HUES48 (cell line): ENCODE measurements around the gene ZFHX3.

Experiments used
- H3K27ac ChIP-seq: one replicate; pipeline ENCODE4 v1.7.0; 2013; ENCODE audit warnings: low read depth, low read length, inconsistent platforms
- H3K27me3 ChIP-seq: 2 replicates; pipeline ENCODE4 v1.6.1; 2013; ENCODE audit warnings: mild to moderate bottlenecking, low read length; ENCODE audit not compliant: control insufficient read depth, insufficient read depth
- H3K36me3 ChIP-seq: 2 replicates; pipeline ENCODE4 v1.6.1; 2013; ENCODE audit warnings: low read length; ENCODE audit not compliant: control insufficient read depth, insufficient read depth
- H3K4me1 ChIP-seq: 2 replicates; pipeline ENCODE4 v1.6.1; 2013; ENCODE audit warnings: mild to moderate bottlenecking, low read length; ENCODE audit not compliant: control insufficient read depth, insufficient read depth
- H3K4me3 ChIP-seq: 2 replicates; pipeline ENCODE4 v1.5.1; 2013; ENCODE audit warnings: mild to moderate bottlenecking, low read depth, low read length
- H3K9ac ChIP-seq: 2 replicates; pipeline ENCODE4 v1.6.1; 2013; ENCODE audit warnings: mild to moderate bottlenecking, low read depth, low read length, moderate library complexity
- H3K9me3 ChIP-seq: 2 replicates; pipeline ENCODE4 v1.6.1; 2013; ENCODE audit warnings: low read length; ENCODE audit not compliant: control insufficient read depth, insufficient read depth

ZFHX3 gene

GRCh38 chr16:72787514-72788268, 260.2 kb downstream of the ZFHX3 start:
- H3K9me3 ChIP-seq, result no peaks in the 10 kb centered on the region
- H3K36me3 ChIP-seq, result no peaks in the 10 kb centered on the region
- peaks cover 20% of the 10 kb centered on the region for H3K4me1 ChIP-seq
- H3K27ac ChIP-seq, result no peak overlapping the region
- H3K27me3 ChIP-seq, result peaks cover 8% of the 10 kb centered on the region; the same call in 1 of the 2 replicates
- H3K9ac ChIP-seq, result no peak overlapping the region
- peak overlapping the region; percentile 60 for H3K4me3 ChIP-seq

DNA sequence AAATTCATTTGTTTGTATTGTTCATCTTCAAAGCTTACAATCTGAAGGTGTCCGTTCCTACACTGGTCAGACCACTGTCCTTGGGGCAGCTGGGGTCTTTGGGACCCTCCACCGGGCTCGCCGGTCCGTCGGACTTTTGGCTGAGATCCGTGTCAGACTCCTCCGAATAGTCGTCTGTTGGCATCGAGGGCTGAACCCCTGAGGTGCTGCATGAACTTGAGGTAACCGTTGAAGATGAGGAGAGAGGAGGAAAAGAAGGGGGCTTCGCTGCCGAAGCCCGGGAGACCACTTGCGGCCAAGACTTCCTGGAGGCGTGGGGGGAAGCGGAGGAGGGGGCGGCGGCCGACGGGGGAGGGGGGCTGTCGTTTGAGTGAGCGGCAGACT, 260.8 kb downstream of the ZFHX3 start:
- H3K4me1 ChIP-seq, result peaks cover 20% of the 10 kb centered on the region
- no peak overlapping the region for H3K9ac ChIP-seq
- no peak overlapping the region for H3K27ac ChIP-seq
- H3K36me3 ChIP-seq, result no peaks in the 10 kb centered on the region
- H3K4me3 ChIP-seq, result peak overlapping the region; percentile 60
- H3K9me3 ChIP-seq, result no peaks in the 10 kb centered on the region
- peaks cover 8% of the 10 kb centered on the region; the same call in 1 of the 2 replicates for H3K27me3 ChIP-seq

DNA sequence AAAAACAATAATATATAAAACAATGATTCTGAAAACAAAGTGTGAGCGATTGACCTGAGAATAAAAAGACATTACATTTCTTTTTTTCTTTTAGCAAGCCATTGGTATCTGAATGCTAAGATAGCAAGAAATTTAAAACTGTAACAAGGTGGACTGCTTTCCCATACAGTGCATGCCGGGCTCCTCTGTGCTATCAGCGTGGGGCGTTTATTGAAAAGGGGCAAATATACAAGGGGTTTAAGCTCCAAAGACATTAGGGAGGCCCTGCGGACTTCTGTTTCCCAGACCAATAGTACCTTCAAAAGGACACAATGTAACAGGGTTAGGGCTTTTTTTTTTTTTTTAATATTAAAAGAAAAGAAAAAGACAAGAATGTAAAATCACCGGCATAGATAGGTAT, 261.3 kb downstream of the ZFHX3 start:
- H3K4me3 ChIP-seq, result peak overlapping the region; percentile 60
- no peak overlapping the region for H3K9ac ChIP-seq
- peaks cover 8% of the 10 kb centered on the region; the same call in 1 of the 2 replicates for H3K27me3 ChIP-seq
- no peaks in the 10 kb centered on the region for H3K36me3 ChIP-seq
- H3K27ac ChIP-seq, result no peak overlapping the region
- no peaks in the 10 kb centered on the region for H3K9me3 ChIP-seq
- peaks cover 20% of the 10 kb centered on the region for H3K4me1 ChIP-seq

GRCh38 chr16:72785886-72786285, 262.0 kb downstream of the ZFHX3 start:
- H3K27ac ChIP-seq, result no peak overlapping the region
- H3K27me3 ChIP-seq, result peaks cover 8% of the 10 kb centered on the region; the same call in 1 of the 2 replicates
- no peak overlapping the region for H3K4me3 ChIP-seq
- no peaks in the 10 kb centered on the region for H3K36me3 ChIP-seq
- no peaks in the 10 kb centered on the region for H3K9me3 ChIP-seq
- no peak overlapping the region for H3K9ac ChIP-seq
- H3K4me1 ChIP-seq, result peaks cover 20% of the 10 kb centered on the region

GRCh38 chr16:72785171-72785570, 262.8 kb downstream of the ZFHX3 start:
- peaks cover 20% of the 10 kb centered on the region for H3K4me1 ChIP-seq
- no peaks in the 10 kb centered on the region for H3K9me3 ChIP-seq
- no peak overlapping the region for H3K27ac ChIP-seq
- H3K9ac ChIP-seq, result no peak overlapping the region
- no peaks in the 10 kb centered on the region for H3K36me3 ChIP-seq
- H3K27me3 ChIP-seq, result peaks cover 8% of the 10 kb centered on the region; the same call in 1 of the 2 replicates
- H3K4me3 ChIP-seq, result no peak overlapping the region

DNA sequence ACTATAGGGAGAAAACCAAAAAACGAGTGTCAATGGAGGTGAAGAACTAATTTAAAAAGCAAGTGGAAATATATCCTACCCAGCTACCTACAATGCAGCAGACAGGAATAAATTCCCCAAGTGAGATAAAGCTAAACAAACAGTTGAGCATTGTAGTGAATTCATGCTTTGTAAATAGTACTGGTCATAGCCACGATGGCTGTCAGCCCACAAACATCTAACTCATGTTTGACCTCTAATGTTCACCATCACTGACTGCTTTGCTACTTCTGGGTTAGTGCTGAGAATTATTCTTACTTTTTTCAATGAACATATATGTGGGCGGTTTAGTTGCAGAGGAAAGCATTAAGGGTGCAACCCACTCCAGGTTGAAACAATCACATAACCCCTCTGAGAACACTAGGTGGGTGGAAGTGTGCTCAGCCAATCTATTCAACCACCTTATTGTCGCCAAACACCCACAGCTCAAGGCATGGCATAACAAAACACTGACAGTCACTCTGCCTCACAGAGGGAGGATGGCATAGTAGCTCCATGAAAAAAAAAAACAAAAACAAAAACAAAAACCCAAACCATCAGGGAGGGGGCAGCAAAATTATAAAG, 264.1 kb downstream of the ZFHX3 start:
- no peak overlapping the region for H3K9ac ChIP-seq
- H3K27me3 ChIP-seq, result peaks cover 8% of the 10 kb centered on the region; the same call in 1 of the 2 replicates
- no peak overlapping the region for H3K27ac ChIP-seq
- H3K4me1 ChIP-seq, result peaks cover 20% of the 10 kb centered on the region
- H3K9me3 ChIP-seq, result no peaks in the 10 kb centered on the region
- no peak overlapping the region for H3K4me3 ChIP-seq
- no peaks in the 10 kb centered on the region for H3K36me3 ChIP-seq

- Histone ChIP-seq H3K27ac (no peak overlapping the region), H3K4me1 (peaks cover 14% of the 10 kb centered on the region), H3K36me3 (no peaks in the 10 kb centered on the region), H3K9ac (no peak overlapping the region), H3K27me3 (no peaks in the 10 kb centered on the region), H3K4me3 (no peak overlapping the region), H3K9me3 (no peaks in the 10 kb centered on the region; the same call in 1 of the 2 replicates)
These were observed 278.1 kb downstream of the ZFHX3 start for GRCh38 chr16:72769876-72770275.

- Histone ChIP-seq H3K4me3 (no peak overlapping the region), H3K36me3 (no peaks in the 10 kb centered on the region), H3K9ac (no peak overlapping the region)
These were observed 279.3 kb downstream of the ZFHX3 start for GRCh38 chr16:72768591-72768990.

DNA sequence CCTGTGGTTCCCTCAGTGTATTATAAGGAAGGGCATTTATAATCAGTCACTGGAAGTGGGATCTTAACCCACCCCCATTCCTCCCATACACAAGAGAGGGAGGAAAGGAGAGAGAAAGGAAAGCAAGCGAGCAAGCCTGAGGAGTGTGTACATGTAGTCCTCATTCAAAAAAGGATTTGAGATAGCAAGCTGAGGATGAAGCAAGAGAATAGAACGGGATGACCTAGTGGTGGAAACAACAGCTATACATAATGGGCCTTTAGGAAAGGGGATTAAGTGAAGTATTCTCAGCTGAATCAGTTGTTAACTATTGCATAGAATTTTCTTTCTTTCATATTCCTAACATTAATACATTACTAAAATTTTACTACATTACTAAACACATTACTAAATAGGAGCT, 281.4 kb downstream of the ZFHX3 start:
- H3K27ac ChIP-seq, result no peak overlapping the region
- H3K4me1 ChIP-seq, result peaks cover 14% of the 10 kb centered on the region
- H3K9me3 ChIP-seq, result no peaks in the 10 kb centered on the region
- no peak overlapping the region for H3K4me3 ChIP-seq
- H3K36me3 ChIP-seq, result no peaks in the 10 kb centered on the region
- H3K9ac ChIP-seq, result no peak overlapping the region
- no peaks in the 10 kb centered on the region for H3K27me3 ChIP-seq

More at GRCh38 chr16:72768591-72768990, 279.3 kb downstream of the ZFHX3 start:
- Histone ChIP-seq H3K9me3 (no peaks in the 10 kb centered on the region; the same call in 1 of the 2 replicates), H3K4me1 (peaks cover 14% of the 10 kb centered on the region), H3K27ac (no peak overlapping the region), H3K27me3 (no peaks in the 10 kb centered on the region)

DNA sequence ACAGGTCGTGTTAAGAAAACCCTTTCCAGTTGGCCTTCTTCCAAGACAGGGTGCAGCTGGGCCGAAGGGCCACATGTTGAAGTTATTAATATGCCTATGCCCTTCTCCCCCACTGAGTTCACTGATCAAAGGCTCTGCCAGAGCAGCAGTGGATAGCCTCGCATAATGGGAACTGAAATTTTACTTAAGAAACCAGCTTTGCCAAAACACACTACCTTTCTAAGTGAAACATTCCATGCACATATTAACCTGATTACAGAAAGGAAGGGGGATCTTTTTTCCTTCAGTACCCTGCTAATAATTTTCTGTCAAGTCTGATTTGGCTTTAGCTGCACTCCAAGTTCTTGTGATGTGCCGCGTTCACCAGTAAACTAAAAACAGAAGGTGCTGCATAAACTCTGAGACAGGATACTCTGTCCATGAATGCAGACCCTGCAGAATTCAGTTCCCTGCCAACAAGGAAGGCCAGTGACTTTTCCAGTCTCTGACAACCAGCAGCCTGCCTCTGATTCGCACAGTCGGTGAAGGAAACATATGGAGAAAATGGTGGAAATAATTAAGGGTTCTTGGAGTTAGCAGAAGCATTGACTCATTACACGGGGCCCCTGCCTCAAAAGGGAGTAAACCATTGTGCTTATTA, 283.8 kb downstream of the ZFHX3 start:
- Histone ChIP-seq H3K9me3 (no peaks in the 10 kb centered on the region), H3K27ac (no peak overlapping the region), H3K27me3 (no peaks in the 10 kb centered on the region), H3K36me3 (no peaks in the 10 kb centered on the region), H3K4me1 (peaks cover 12% of the 10 kb centered on the region), H3K4me3 (no peak overlapping the region), H3K9ac (no peak overlapping the region)

DNA sequence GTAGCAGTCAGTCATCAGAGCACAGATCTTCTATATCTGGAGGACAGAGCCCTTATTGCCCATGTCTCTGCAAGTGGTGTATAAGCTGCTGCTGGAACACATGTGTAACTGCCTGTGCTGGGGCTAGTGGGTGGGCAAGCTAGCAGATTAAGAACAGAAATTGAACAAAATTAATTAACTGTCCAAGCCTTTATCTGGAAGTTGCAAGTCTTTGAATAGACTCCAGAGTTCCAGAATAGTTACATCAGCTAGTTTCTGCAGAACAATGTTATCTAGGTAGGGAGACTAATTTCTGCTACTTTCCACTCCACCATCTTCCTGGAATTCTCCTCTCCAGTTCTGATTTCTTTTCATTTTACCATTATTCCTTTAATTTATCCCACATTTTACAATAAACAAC, 287.3 kb downstream of the ZFHX3 start:
- Histone ChIP-seq H3K9me3 (peaks cover 10% of the 10 kb centered on the region), H3K27me3 (no peaks in the 10 kb centered on the region), H3K27ac (no peak overlapping the region), H3K4me1 (no peaks in the 10 kb centered on the region), H3K4me3 (no peak overlapping the region), H3K9ac (no peak overlapping the region), H3K36me3 (no peaks in the 10 kb centered on the region)
